ENCODE results near the gene PTTG1IP2. TPM values are rescaled to one million over a fixed set of nuclear protein-coding genes. Genes with fewer than 3 reads are reported as not detected.

Gene PTTG1IP2
- polyA plus RNA-seq, 3 donors = not detected

DNA sequence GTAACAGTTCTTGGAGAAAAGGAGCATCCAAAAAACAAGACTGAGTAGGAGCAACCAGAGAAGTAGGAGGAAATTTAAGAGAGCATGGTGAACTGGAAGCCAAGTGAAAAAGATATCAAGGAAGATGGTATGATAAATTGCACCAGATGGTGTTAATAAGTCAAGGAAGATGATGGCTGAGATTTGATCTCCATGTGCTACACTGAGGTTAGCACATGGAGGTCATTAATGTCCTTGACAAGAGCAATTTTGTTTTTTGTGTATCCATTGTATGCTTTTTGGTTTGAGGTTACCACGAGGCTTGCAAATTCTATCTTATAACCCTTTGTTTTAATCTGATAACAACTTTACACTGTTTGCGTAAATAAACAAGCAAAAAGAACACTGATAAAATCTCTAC is 11.3 kb upstream of the PTTG1IP2 start:
- Mint-ChIP-seq H3K4me3 (no peak overlapping the region), H3K4me1 (peaks cover 14% of the 10 kb centered on the region), H3K36me3 (no peaks in the 10 kb centered on the region), H3K27me3 (ENCODE audit: low read depth in 3 of 3) (peaks cover 3 to 11% (median 6%) of the 10 kb centered on the region in 3 donors), H3K27ac (no peak overlapping the region), H3K9me3 (no peaks in the 10 kb centered on the region)
- intact Hi-C loops (cut with micrococcal nuclease) = loop anchor here (5.0 to 10.0 kb wide), 2 partner anchors 169 to 577 kb away; no protein-coding TSS in a partner anchor
- H3K79me2 ChIP-seq (ENCODE audit: insufficient read depth, low read length) = no peaks in the 10 kb centered on the region
- H3K9me3 ChIP-seq (replicated peaks in 1 of 2; ENCODE audit: control insufficient read depth in 1 of 2, insufficient read depth in 1 of 2, low read length in 2 of 2) = no peaks in the 10 kb centered on the region
- no peak overlapping the region for H3K4me3 ChIP-seq (replicated peaks in 1 of 3; ENCODE audit: low read depth in 2 of 3, low read length in 3 of 3)
- TF ChIP-seq, protein P1, sequence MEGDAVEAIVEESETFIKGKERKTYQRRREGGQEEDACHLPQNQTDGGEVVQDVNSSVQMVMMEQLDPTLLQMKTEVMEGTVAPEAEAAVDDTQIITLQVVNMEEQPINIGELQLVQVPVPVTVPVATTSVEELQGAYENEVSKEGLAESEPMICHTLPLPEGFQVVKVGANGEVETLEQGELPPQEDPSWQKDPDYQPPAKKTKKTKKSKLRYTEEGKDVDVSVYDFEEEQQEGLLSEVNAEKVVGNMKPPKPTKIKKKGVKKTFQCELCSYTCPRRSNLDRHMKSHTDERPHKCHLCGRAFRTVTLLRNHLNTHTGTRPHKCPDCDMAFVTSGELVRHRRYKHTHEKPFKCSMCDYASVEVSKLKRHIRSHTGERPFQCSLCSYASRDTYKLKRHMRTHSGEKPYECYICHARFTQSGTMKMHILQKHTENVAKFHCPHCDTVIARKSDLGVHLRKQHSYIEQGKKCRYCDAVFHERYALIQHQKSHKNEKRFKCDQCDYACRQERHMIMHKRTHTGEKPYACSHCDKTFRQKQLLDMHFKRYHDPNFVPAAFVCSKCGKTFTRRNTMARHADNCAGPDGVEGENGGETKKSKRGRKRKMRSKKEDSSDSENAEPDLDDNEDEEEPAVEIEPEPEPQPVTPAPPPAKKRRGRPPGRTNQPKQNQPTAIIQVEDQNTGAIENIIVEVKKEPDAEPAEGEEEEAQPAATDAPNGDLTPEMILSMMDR (IDR thresholded peaks at IDR 0.05) = no peak
- no peaks in the 10 kb centered on the region for H3K27me3 ChIP-seq (ENCODE audit: control insufficient read depth in 2 of 2, insufficient read depth in 2 of 2, low read length in 2 of 2)
- peaks cover 0 to 6% of the 10 kb centered on the region in 2 donors for H3K4me1 ChIP-seq (ENCODE audit: control insufficient read depth in 1 of 2, insufficient read depth in 2 of 2, low read length in 2 of 2)
- no peak overlapping the region for H3K4me2 ChIP-seq (replicated peaks; ENCODE audit: extremely low read depth, low read length, poor library complexity, severe bottlenecking)
- no peak overlapping the region for H2AFZ ChIP-seq (ENCODE audit: insufficient read depth, low read depth, low read length, poor library complexity, severe bottlenecking)
- no CpG with 5 or more reads among the region's 2 CpGs for WGBS (ENCODE audit: insufficient coverage)
- no peak for DNase-seq
- no peak overlapping the region for H3K27ac ChIP-seq (ENCODE audit: low read depth in 1 of 2, low read length in 2 of 2)
- H3K36me3 ChIP-seq (replicated peaks in 1 of 2; ENCODE audit: control insufficient read depth in 1 of 2, insufficient read depth in 2 of 2, low read length in 2 of 2) = no peaks in the 10 kb centered on the region
- H3K9ac ChIP-seq (ENCODE audit: insufficient read depth, low read length, poor library complexity, severe bottlenecking) = no peak overlapping the region
- H4K20me1 ChIP-seq (ENCODE audit: insufficient read depth, low read length) = no peaks in the 10 kb centered on the region

DNA sequence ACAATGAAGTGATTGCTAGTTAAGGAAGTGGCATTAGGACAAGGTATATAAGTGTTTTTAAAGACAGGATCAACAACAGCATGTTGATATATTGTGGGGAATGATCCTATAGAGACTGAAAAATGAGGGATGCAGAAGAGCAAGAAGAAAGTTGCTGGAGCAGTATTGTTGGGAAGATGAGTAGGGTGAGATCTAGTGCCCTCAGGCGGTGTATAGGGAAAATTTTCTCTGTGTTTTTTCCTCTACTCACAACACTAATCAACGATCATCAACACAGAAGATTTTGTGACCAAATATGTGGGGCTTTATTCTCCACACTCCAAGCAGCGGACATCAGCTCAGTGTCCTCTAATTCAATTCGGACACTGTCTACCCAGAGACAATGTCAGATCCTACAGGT is 9.6 kb upstream of the PTTG1IP2 start:
- peaks cover 3 to 9% (median 6%) of the 10 kb centered on the region in 3 donors for H3K27me3 Mint-ChIP-seq (ENCODE audit: low read depth in 3 of 3)
- no peak overlapping the region for H3K9ac ChIP-seq (ENCODE audit: insufficient read depth, low read length, poor library complexity, severe bottlenecking)
- no peaks in the 10 kb centered on the region for H3K79me2 ChIP-seq (ENCODE audit: insufficient read depth, low read length)
- no peak overlapping the region for H3K27ac Mint-ChIP-seq
- TF ChIP-seq, protein P1 (IDR thresholded peaks at IDR 0.05) = no peak
- no peak for DNase-seq
- no peak overlapping the region for H3K27ac ChIP-seq (ENCODE audit: low read depth in 1 of 2, low read length in 2 of 2)
- peaks cover 0 to 8% of the 10 kb centered on the region in 2 donors for H3K9me3 ChIP-seq (replicated peaks in 1 of 2; ENCODE audit: control insufficient read depth in 1 of 2, insufficient read depth in 1 of 2, low read length in 2 of 2)
- no peaks in the 10 kb centered on the region for H3K27me3 ChIP-seq (ENCODE audit: control insufficient read depth in 2 of 2, insufficient read depth in 2 of 2, low read length in 2 of 2)
- H3K36me3 Mint-ChIP-seq = no peaks in the 10 kb centered on the region
- no peak overlapping the region for H3K4me3 ChIP-seq (replicated peaks in 1 of 3; ENCODE audit: low read depth in 2 of 3, low read length in 3 of 3)
- no peak overlapping the region for H3K4me2 ChIP-seq (replicated peaks; ENCODE audit: extremely low read depth, low read length, poor library complexity, severe bottlenecking)
- peaks cover 21% of the 10 kb centered on the region for H3K4me1 Mint-ChIP-seq
- no peak overlapping the region for H2AFZ ChIP-seq (ENCODE audit: insufficient read depth, low read depth, low read length, poor library complexity, severe bottlenecking)
- no peaks in the 10 kb centered on the region for H4K20me1 ChIP-seq (ENCODE audit: insufficient read depth, low read length)
- WGBS (ENCODE audit: insufficient coverage) = 89% methylated on average over 2 of the region's 4 CpGs
- intact Hi-C loops (cut with micrococcal nuclease) = loop anchor here (2.0 to 10.0 kb wide), 3 partner anchors 59 to 575 kb away; no protein-coding TSS in a partner anchor
- H3K4me3 Mint-ChIP-seq = no peak overlapping the region
- peaks cover 0 to 12% (median 1%) of the 10 kb centered on the region in 7 donors for H3K9me3 Mint-ChIP-seq
- peaks cover 0 to 6% of the 10 kb centered on the region in 2 donors for H3K4me1 ChIP-seq (ENCODE audit: control insufficient read depth in 1 of 2, insufficient read depth in 2 of 2, low read length in 2 of 2)
- H3K36me3 ChIP-seq (replicated peaks in 1 of 2; ENCODE audit: control insufficient read depth in 1 of 2, insufficient read depth in 2 of 2, low read length in 2 of 2) = no peaks in the 10 kb centered on the region

All from CD14-positive monocyte (primary cell).